A172 (cell line): ENCODE measurements around the gene PARS2. TPM values are rescaled to one million over a fixed set of nuclear protein-coding genes. Genes with fewer than 3 reads are reported as not detected.

Experiments used
- DNase-seq: peaks from one replicate; pipeline ENCODE4 v3.0.0-alpha.2; 2015; ENCODE audit warnings: low spot score
- total RNA-seq: library from RNA; depleted of rRNA; stranded (reverse); fragments of >200 nt; shearing (Covaris generic); gene quantifications from 2 replicates; pipeline ENCODE4 v1.2.3, GENCODE V29; 2014; rRNA removed

PARS2 gene
- total RNA-seq, 1 experiment from 2014 or later, result 4.1 TPM

- DNase-seq, result no peak
Measured at GRCh38 chr1:54736685-54737084, 27.6 kb downstream of the PARS2 start.

GRCh38 chr1:54728027-54728426 is 36.3 kb downstream of the PARS2 start:
- no peak for DNase-seq

- no peak for DNase-seq
Measured at GRCh38 chr1:54724771-54725170, 39.6 kb downstream of the PARS2 start.

GRCh38 chr1:54723985-54724384 is 40.3 kb downstream of the PARS2 start:
- DNase-seq, result no peak

- no peak for DNase-seq
Measured at GRCh38 chr1:54721719-54722118, 42.6 kb downstream of the PARS2 start.

GRCh38 chr1:54716299-54717047 is 47.9 kb downstream of the PARS2 start:
- peak; percentile 44 for DNase-seq

GRCh38 chr1:54715493-54716298 is 48.6 kb downstream of the PARS2 start, which contains the start of gene TTC4:
Gene TTC4, plus strand, starts transcription at chr1:54715861. Its CDS starts 48 bp downstream, at chr1:54715909.
- DNase-seq, result peak; percentile 60

- no peak for DNase-seq
Measured at GRCh38 chr1:54714881-54715492, 49.3 kb downstream of the PARS2 start.

- no peak for DNase-seq
Measured at GRCh38 chr1:54711536-54711935, 52.8 kb downstream of the PARS2 start.

- DNase-seq, result no peak
Measured at GRCh38 chr1:54710841-54711240, 53.5 kb downstream of the PARS2 start.

- DNase-seq, result no peak
Measured at GRCh38 chr1:54710434-54710833, 53.9 kb downstream of the PARS2 start.

- no peak for DNase-seq
Measured at GRCh38 chr1:54709547-54710292, 54.6 kb downstream of the PARS2 start.

- no peak for DNase-seq
Measured at GRCh38 chr1:54708385-54708784, 55.9 kb downstream of the PARS2 start.

Other genes starting within 250 kb of the PARS2 start
- gene ACOT11, start 216.3 kb downstream of the PARS2 start, total RNA-seq, result 3.0 and 4.7 TPM in 2 replicates
- gene FAM151A, start 141.0 kb downstream of the PARS2 start, total RNA-seq, result not detected in 2 replicates
- not detected in 2 replicates for gene MROH7, start 122.7 kb downstream of the PARS2 start, total RNA-seq
- 32.3 and 34.7 TPM in 2 replicates for gene TTC4, start 48.7 kb downstream of the PARS2 start, total RNA-seq
- not detected in 2 replicates for gene TTC22, start 36.8 kb upstream of the PARS2 start, total RNA-seq
- 51.3 and 82.1 TPM in 2 replicates for gene DHCR24, start 122.7 kb upstream of the PARS2 start, total RNA-seq
- gene TMEM61, start 216.1 kb upstream of the PARS2 start, total RNA-seq, result not detected in 2 replicates
- not detected in 2 replicates for gene BSND, start 234.4 kb upstream of the PARS2 start, total RNA-seq